NT2/D1 (cell line): ENCODE measurements around the gene ABL1.

Source experiments
- DNase-seq: peaks from one replicate; pipeline ENCODE4 v3.0.0-alpha.2; 2011; ENCODE audit warnings: low read depth, low spot score
- H3K27me3 ChIP-seq: 2 replicates; pipeline ENCODE4 v1.6.0; 2011; ENCODE audit warnings: mild to moderate bottlenecking; ENCODE audit not compliant: insufficient read length, insufficient read depth
- H3K36me3 ChIP-seq: 2 replicates; pipeline ENCODE4 v1.6.1; 2011; ENCODE audit warnings: mild to moderate bottlenecking, low read length, mixed read lengths; ENCODE audit not compliant: insufficient read depth, insufficient read length
- H3K4me1 ChIP-seq: 2 replicates; pipeline ENCODE4 v1.5.1; 2011; ENCODE audit not compliant: insufficient read depth, insufficient read length
- H3K4me3 ChIP-seq: 2 replicates; pipeline ENCODE4 v1.5.1; 2011; ENCODE audit warnings: low read depth; ENCODE audit not compliant: insufficient read length
- H3K9ac ChIP-seq: 2 replicates; pipeline ENCODE4 v1.6.0; 2011; ENCODE audit warnings: low read depth; ENCODE audit not compliant: insufficient read length
- H3K9me3 ChIP-seq: 2 replicates; pipeline ENCODE4 v1.5.1; 2011; ENCODE audit warnings: mild to moderate bottlenecking, low read length; ENCODE audit not compliant: insufficient read depth
- SUZ12 ChIP-seq: IDR thresholded peaks from 2 replicates; pipeline ENCODE4 v1.6.1; 2011; ENCODE audit not compliant: insufficient read length, insufficient read depth; ENCODE audit errors: extremely low read depth
- YY1 ChIP-seq: IDR thresholded peaks from 2 replicates; pipeline ENCODE4 v1.6.1; 2011; ENCODE audit not compliant: insufficient read length, insufficient read depth
- ZNF274 ChIP-seq: IDR thresholded peaks from 2 replicates; pipeline ENCODE4 v1.6.1; 2011; ENCODE audit warnings: mild to moderate bottlenecking, low read depth, low read length

The ABL1 gene

GRCh38 chr9:130918101-130918825, 83.2 kb downstream of the ABL1 start:
- TF ChIP-seq SUZ12: no peak
- no peak for TF ChIP-seq YY1
- no peak for TF ChIP-seq ZNF274
- peak overlapping the region; percentile 15 for H3K9ac ChIP-seq
- no peak overlapping the region for H3K4me3 ChIP-seq
- H3K27me3 ChIP-seq: no peaks in the 10 kb centered on the region
- H3K36me3 ChIP-seq: no peaks in the 10 kb centered on the region
- no peak for DNase-seq
- H3K4me1 ChIP-seq: peaks cover 45% of the 10 kb centered on the region
- H3K9me3 ChIP-seq: no peaks in the 10 kb centered on the region

GRCh38 chr9:130918826-130919558, 83.9 kb downstream of the ABL1 start:
- no peaks in the 10 kb centered on the region for H3K27me3 ChIP-seq
- TF ChIP-seq ZNF274: no peak
- TF ChIP-seq SUZ12: no peak
- no peak for TF ChIP-seq YY1
- H3K36me3 ChIP-seq: no peaks in the 10 kb centered on the region
- no peak overlapping the region for H3K4me3 ChIP-seq
- no peak overlapping the region for H3K9ac ChIP-seq
- DNase-seq: no peak
- no peaks in the 10 kb centered on the region for H3K9me3 ChIP-seq
- peaks cover 38% of the 10 kb centered on the region for H3K4me1 ChIP-seq

GRCh38 chr9:130919559-130920145, 84.6 kb downstream of the ABL1 start:
- no peak overlapping the region for H3K4me3 ChIP-seq
- no peak for TF ChIP-seq ZNF274
- TF ChIP-seq SUZ12: no peak
- TF ChIP-seq YY1: no peak
- H3K9ac ChIP-seq: no peak overlapping the region
- H3K27me3 ChIP-seq: no peaks in the 10 kb centered on the region
- H3K4me1 ChIP-seq: peaks cover 33% of the 10 kb centered on the region
- no peaks in the 10 kb centered on the region for H3K36me3 ChIP-seq
- DNase-seq: no peak
- no peaks in the 10 kb centered on the region for H3K9me3 ChIP-seq

- TF ChIP-seq ZNF274: no peak
- TF ChIP-seq SUZ12: no peak
- no peak for TF ChIP-seq YY1
- DNase-seq: no peak
- H3K27me3 ChIP-seq: no peaks in the 10 kb centered on the region
Observed at GRCh38 chr9:130920233-130920632, 85.2 kb downstream of the ABL1 start.

GRCh38 chr9:130920762-130921299, 85.8 kb downstream of the ABL1 start:
- Histone ChIP-seq H3K4me1 (peaks cover 30% of the 10 kb centered on the region), H3K27me3 (no peaks in the 10 kb centered on the region)

More at GRCh38 chr9:130920233-130920632, 85.2 kb downstream of the ABL1 start:
- H3K36me3 ChIP-seq: no peaks in the 10 kb centered on the region
- H3K9me3 ChIP-seq: no peaks in the 10 kb centered on the region
- no peak overlapping the region for H3K9ac ChIP-seq
- no peak overlapping the region for H3K4me3 ChIP-seq
- H3K4me1 ChIP-seq: peaks cover 30% of the 10 kb centered on the region

GRCh38 chr9:130921300-130921988, 86.4 kb downstream of the ABL1 start:
- peaks cover 30% of the 10 kb centered on the region for H3K4me1 ChIP-seq
- no peaks in the 10 kb centered on the region for H3K27me3 ChIP-seq

More at GRCh38 chr9:130920762-130921299, 85.8 kb downstream of the ABL1 start:
- Histone ChIP-seq H3K4me3 (no peak overlapping the region), H3K36me3 (no peaks in the 10 kb centered on the region), H3K9ac (peak overlapping the region; percentile 22), H3K9me3 (no peaks in the 10 kb centered on the region)
- TF ChIP-seq SUZ12 (no peak), ZNF274 (no peak), YY1 (no peak)
- no peak for DNase-seq

More at GRCh38 chr9:130921300-130921988, 86.4 kb downstream of the ABL1 start:
- Histone ChIP-seq H3K9me3 (no peaks in the 10 kb centered on the region), H3K4me3 (no peak overlapping the region), H3K9ac (peak overlapping the region; percentile 22), H3K36me3 (no peaks in the 10 kb centered on the region)
- TF ChIP-seq YY1 (no peak), SUZ12 (no peak), ZNF274 (no peak)
- DNase-seq: no peak
